DND-41 (cell line): ENCODE measurements around the gene MED10.

ENCODE experiments used
- ATAC-seq: fragments of 200-7000 bp; cut with Tn5 transposase; 3 replicates; pipeline ENCODE4 v1.9.1; 2021; ENCODE audit warnings: low read depth; ENCODE audit not compliant: insufficient read depth
- DNase-seq: peaks from one replicate; pipeline ENCODE4 v3.0.0-alpha.2; 2020
- H2AFZ ChIP-seq: 2 replicates; pipeline ENCODE4 v1.6.0; 2012; ENCODE audit warnings: low read depth, low read length
- H3K27ac ChIP-seq: 2 replicates; pipeline ENCODE4 v1.5.1; 2012; ENCODE audit warnings: low read length, inconsistent platforms
- H3K27me3 ChIP-seq: fragments of 200-600 bp; sonication (generic); 2 replicates; pipeline ENCODE4 v1.6.0; 2012; ENCODE audit warnings: low read length, mild to moderate bottlenecking, inconsistent platforms; ENCODE audit not compliant: insufficient read depth, poor library complexity
- H3K36me3 ChIP-seq: 2 replicates; pipeline ENCODE4 v1.5.1; 2012; ENCODE audit warnings: low read length, inconsistent platforms; ENCODE audit not compliant: insufficient read depth
- H3K4me1 ChIP-seq: 2 replicates; pipeline ENCODE4 v1.5.1; 2012; ENCODE audit warnings: mild to moderate bottlenecking, low read length; ENCODE audit not compliant: insufficient read depth
- H3K4me2 ChIP-seq: 2 replicates; pipeline ENCODE4 v1.6.0; 2012; ENCODE audit warnings: mild to moderate bottlenecking, moderate library complexity, low read length, inconsistent platforms; ENCODE audit not compliant: insufficient read depth
- H3K4me3 ChIP-seq, 2 experiments: fragments of 200-600 bp in 1 of 2; shearing (Covaris generic) in 1 of 2; 2 replicates each; pipeline ENCODE4 v1.5.1; 2012 to 2016; ENCODE audit warnings: inconsistent platforms in 2 of 2, low read length in 2 of 2, mild to moderate bottlenecking in 2 of 2, low read depth in 1 of 2, moderate library complexity in 1 of 2
- H3K79me2 ChIP-seq: 2 replicates; pipeline ENCODE4 v1.6.0; 2012; ENCODE audit warnings: low read length, inconsistent platforms; ENCODE audit not compliant: insufficient read depth
- H3K9ac ChIP-seq: 2 replicates; pipeline ENCODE4 v1.6.0; 2012; ENCODE audit warnings: low read depth, mild to moderate bottlenecking, inconsistent platforms, low read length, moderate library complexity
- H3K9me3 ChIP-seq: 2 replicates; pipeline ENCODE4 v1.5.1; 2012; ENCODE audit warnings: low read length, moderate library complexity, mild to moderate bottlenecking, inconsistent platforms; ENCODE audit not compliant: insufficient read depth, severe bottlenecking
- H4K20me1 ChIP-seq: 2 replicates; pipeline ENCODE4 v1.6.0; 2012; ENCODE audit warnings: low read length; ENCODE audit not compliant: insufficient read depth
- CTCF ChIP-seq: IDR thresholded peaks from 2 replicates; pipeline ENCODE4 v1.5.1; 2012; ENCODE audit warnings: borderline replicate concordance, low read length, moderate library complexity, mild to moderate bottlenecking; ENCODE audit not compliant: poor library complexity, severe bottlenecking; ENCODE audit errors: extremely low read depth
- EZH2 ChIP-seq: IDR thresholded peaks from 3 replicates; pipeline ENCODE4 v1.6.1; 2012; ENCODE audit warnings: borderline replicate concordance, low read depth, mild to moderate bottlenecking, moderate library complexity, low read length, inconsistent platforms; ENCODE audit not compliant: severe bottlenecking

The MED10 gene

GRCh38 chr5:6377905-6378765 is at the start of gene MED10:
Gene MED10, minus strand, starts transcription at chr5:6378547. Its CDS starts 64 bp downstream, at chr5:6378483.
- H3K79me2 ChIP-seq: peaks cover 56% of the 10 kb centered on the region
- peak within 1 kb of the TSS; percentile 81 for H3K27ac ChIP-seq
- no peaks in the 10 kb centered on the region for H3K27me3 ChIP-seq
- H3K36me3 ChIP-seq: peaks cover 45% of the 10 kb centered on the region
- H3K4me3 ChIP-seq: peak within 1 kb of the TSS; percentile 41 to 65
- ATAC-seq: peak; percentile 95
- peak within 1 kb of the TSS; percentile 81 for H3K4me2 ChIP-seq
- peak within 1 kb of the TSS; percentile 83 for H2AFZ ChIP-seq
- peak; percentile 97 for DNase-seq
- H3K9me3 ChIP-seq: no peaks in the 10 kb centered on the region
- H3K4me1 ChIP-seq: peaks cover 35% of the 10 kb centered on the region
- H3K9ac ChIP-seq: peak within 1 kb of the TSS; percentile 87
- peaks cover 31% of the 10 kb centered on the region; the same call in 1 of the 2 replicates for H4K20me1 ChIP-seq
- TF ChIP-seq CTCF (no peak), EZH2 (no peak)

- Histone ChIP-seq H3K9ac (no peak overlapping the region), H3K79me2 (no peaks in the 10 kb centered on the region), H3K4me2 (no peak overlapping the region), H3K27ac (no peak overlapping the region), H3K9me3 (no peaks in the 10 kb centered on the region), H3K4me1 (no peaks in the 10 kb centered on the region), H3K27me3 (no peaks in the 10 kb centered on the region), H2AFZ (no peak overlapping the region), H4K20me1 (no peaks in the 10 kb centered on the region), H3K4me3 (no peak overlapping the region), H3K36me3 (no peaks in the 10 kb centered on the region)
- no peak for DNase-seq
- TF ChIP-seq EZH2 (no peak), CTCF (no peak)
- ATAC-seq: no peak
Observed at GRCh38 chr5:6427694-6428093, 49.3 kb upstream of the MED10 start.

- DNase-seq: no peak
- peaks cover 5% of the 10 kb centered on the region for H3K27me3 ChIP-seq
- no peak for ATAC-seq
Observed at GRCh38 chr5:6424700-6425099, 46.4 kb upstream of the MED10 start.

More at GRCh38 chr5:6424700-6425099, 46.4 kb upstream of the MED10 start:
- TF ChIP-seq EZH2 (no peak), CTCF (no peak)
- no peak overlapping the region for H2AFZ ChIP-seq
- H3K36me3 ChIP-seq: no peaks in the 10 kb centered on the region
- no peaks in the 10 kb centered on the region for H4K20me1 ChIP-seq
- no peak overlapping the region for H3K9ac ChIP-seq
- H3K4me1 ChIP-seq: no peaks in the 10 kb centered on the region
- no peak overlapping the region for H3K27ac ChIP-seq
- H3K79me2 ChIP-seq: no peaks in the 10 kb centered on the region
- no peaks in the 10 kb centered on the region for H3K9me3 ChIP-seq
- H3K4me3 ChIP-seq: no peak overlapping the region
- H3K4me2 ChIP-seq: no peak overlapping the region
